Measurements from ENCODE around the gene CCKAR. TPM values are rescaled to one million over a fixed set of nuclear protein-coding genes. Genes with fewer than 3 reads are reported as not detected.

CCKAR gene
- total RNA-seq, 1 donor from 2014 or later: not detected

DNA sequence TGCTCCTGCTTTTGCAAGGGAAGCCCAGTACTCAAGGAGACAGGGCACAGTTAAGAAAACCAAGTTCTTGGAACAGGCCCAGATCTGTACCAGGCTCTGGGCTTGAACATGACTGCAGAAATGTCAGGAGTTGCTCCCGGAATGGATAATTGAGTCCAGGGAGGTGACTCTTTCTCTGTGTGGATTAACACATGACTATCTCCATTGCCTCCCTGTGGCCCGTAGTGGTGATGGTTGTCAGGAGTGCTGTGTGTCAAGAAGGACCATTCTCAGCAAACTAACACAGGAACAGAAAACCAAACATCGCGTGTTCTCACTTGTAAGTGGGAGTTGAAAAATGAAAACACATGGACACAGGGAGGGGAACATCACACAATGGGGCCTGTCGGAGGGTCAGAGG, 39.9 kb downstream of the CCKAR start:
- Mint-ChIP-seq H3K36me3 (ENCODE audit: low read depth) (no peaks in the 10 kb centered on the region), H3K27me3 (ENCODE audit: low read depth) (peaks cover 5% of the 10 kb centered on the region), H3K4me1 (ENCODE audit: low read depth) (no peaks in the 10 kb centered on the region), H3K27ac (no peak overlapping the region), H3K4me3 (ENCODE audit: low read depth) (no peak overlapping the region), H3K9me3 (no peaks in the 10 kb centered on the region)
- no peak for DNase-seq (ENCODE audit: low spot score)
- intact Hi-C loops (cut with micrococcal nuclease): loop anchor here (10.0 kb wide), 2 partner anchors 134 to 414 kb away; partner anchors contain the start of genes STIM2 and TBC1D19

GRCh38 chr4:26447378-26447777, 42.9 kb downstream of the CCKAR start:
- peaks cover 17% of the 10 kb centered on the region for H3K36me3 Mint-ChIP-seq (ENCODE audit: low read depth)
- no peaks in the 10 kb centered on the region for H3K4me1 Mint-ChIP-seq (ENCODE audit: low read depth)
- DNase-seq (ENCODE audit: low spot score): no peak
- intact Hi-C loops (cut with micrococcal nuclease): no loop called here
- H3K27ac Mint-ChIP-seq: no peak overlapping the region
- no peak overlapping the region for H3K4me3 Mint-ChIP-seq (ENCODE audit: low read depth)
- H3K9me3 Mint-ChIP-seq: peaks cover 7% of the 10 kb centered on the region
- H3K27me3 Mint-ChIP-seq (ENCODE audit: low read depth): peaks cover 5% of the 10 kb centered on the region

DNA sequence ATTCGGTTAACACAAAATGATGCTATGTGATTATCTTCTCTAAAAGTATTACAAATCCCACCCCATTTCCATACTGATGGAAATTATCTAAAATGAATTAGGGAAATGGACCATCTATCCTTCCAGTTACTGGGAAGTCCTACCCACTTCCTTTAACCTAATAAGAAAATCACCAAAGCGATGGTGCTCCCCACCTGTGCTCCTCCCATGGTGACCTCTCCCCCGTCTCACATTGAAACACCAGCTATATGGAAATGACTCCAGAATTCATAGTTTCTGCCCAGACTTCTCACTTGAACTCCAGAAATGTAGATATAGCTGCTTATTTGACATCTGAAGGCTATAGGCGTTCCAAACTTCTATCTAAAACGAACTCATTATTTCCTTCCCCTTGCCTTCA, 48.5 kb downstream of the CCKAR start:
- no peaks in the 10 kb centered on the region for H3K4me1 Mint-ChIP-seq (ENCODE audit: low read depth)
- peaks cover 7% of the 10 kb centered on the region for H3K9me3 Mint-ChIP-seq

GRCh38 chr4:26441102-26441501, 49.2 kb downstream of the CCKAR start:
- intact Hi-C loops (cut with micrococcal nuclease): no loop called here
- H3K4me3 Mint-ChIP-seq (ENCODE audit: low read depth): no peak overlapping the region
- no peak for DNase-seq (ENCODE audit: low spot score)
- peaks cover 7% of the 10 kb centered on the region for H3K9me3 Mint-ChIP-seq
- H3K36me3 Mint-ChIP-seq (ENCODE audit: low read depth): peaks cover 72% of the 10 kb centered on the region
- no peaks in the 10 kb centered on the region for H3K4me1 Mint-ChIP-seq (ENCODE audit: low read depth)
- H3K27ac Mint-ChIP-seq: no peak overlapping the region
- H3K27me3 Mint-ChIP-seq (ENCODE audit: low read depth): no peaks in the 10 kb centered on the region

More for the DNA sequence above, 48.5 kb downstream of the CCKAR start:
- intact Hi-C loops (cut with micrococcal nuclease): no loop called here
- Mint-ChIP-seq H3K4me3 (ENCODE audit: low read depth) (no peak overlapping the region), H3K27ac (no peak overlapping the region), H3K27me3 (ENCODE audit: low read depth) (no peaks in the 10 kb centered on the region), H3K36me3 (ENCODE audit: low read depth) (peaks cover 66% of the 10 kb centered on the region)
- no peak for DNase-seq (ENCODE audit: low spot score)

DNA sequence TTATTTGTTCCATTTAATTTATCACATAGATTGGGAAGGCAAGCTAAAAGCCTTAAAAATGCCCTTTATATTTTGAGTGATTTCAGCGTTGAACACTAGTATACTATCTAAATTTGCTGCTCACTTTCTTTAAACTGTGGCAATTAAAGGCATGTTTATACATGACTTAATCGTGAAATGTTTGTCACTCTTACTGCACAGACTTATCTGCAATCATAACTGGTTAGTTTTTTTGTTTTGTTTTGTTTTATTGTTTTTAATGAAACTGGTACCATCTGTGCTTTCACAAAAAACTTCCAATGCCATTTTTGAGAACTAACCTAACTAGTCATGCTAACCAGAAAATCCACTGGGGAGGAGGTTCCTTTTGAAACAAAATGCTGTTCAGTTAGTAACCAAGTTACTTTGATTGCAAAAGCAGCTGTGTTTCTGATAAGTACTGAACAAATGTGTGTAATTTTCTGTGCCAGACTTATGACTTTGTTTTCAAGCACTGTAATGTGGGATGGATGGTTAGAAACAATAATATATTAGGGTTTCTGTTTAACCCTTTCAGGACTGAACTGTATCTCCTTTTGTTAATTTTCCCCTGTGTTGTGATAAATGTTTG, 56.1 kb downstream of the CCKAR start:
- intact Hi-C loops (cut with micrococcal nuclease): no loop called here
- DNase-seq (ENCODE audit: low spot score): no peak
- H3K36me3 Mint-ChIP-seq (ENCODE audit: low read depth): peaks cover 94% of the 10 kb centered on the region
- peak overlapping the region; percentile 46 for H3K27ac Mint-ChIP-seq
- H3K4me3 Mint-ChIP-seq (ENCODE audit: low read depth): no peak overlapping the region
- no peaks in the 10 kb centered on the region for H3K9me3 Mint-ChIP-seq
- H3K4me1 Mint-ChIP-seq (ENCODE audit: low read depth): peaks cover 10% of the 10 kb centered on the region
- no peaks in the 10 kb centered on the region for H3K27me3 Mint-ChIP-seq (ENCODE audit: low read depth)

GRCh38 chr4:26433556-26433955, 56.7 kb downstream of the CCKAR start:
- peaks cover 93% of the 10 kb centered on the region for H3K36me3 Mint-ChIP-seq (ENCODE audit: low read depth)
- no peaks in the 10 kb centered on the region for H3K27me3 Mint-ChIP-seq (ENCODE audit: low read depth)
- intact Hi-C loops (cut with micrococcal nuclease): no loop called here
- no peak for DNase-seq (ENCODE audit: low spot score)
- peak overlapping the region; percentile 8 for H3K27ac Mint-ChIP-seq
- no peaks in the 10 kb centered on the region for H3K9me3 Mint-ChIP-seq
- peaks cover 10% of the 10 kb centered on the region for H3K4me1 Mint-ChIP-seq (ENCODE audit: low read depth)
- no peak overlapping the region for H3K4me3 Mint-ChIP-seq (ENCODE audit: low read depth)

- Mint-ChIP-seq H3K9me3 (no peaks in the 10 kb centered on the region), H3K27ac (no peak overlapping the region), H3K36me3 (ENCODE audit: low read depth) (peaks cover 92% of the 10 kb centered on the region), H3K27me3 (ENCODE audit: low read depth) (no peaks in the 10 kb centered on the region), H3K4me1 (ENCODE audit: low read depth) (peaks cover 18% of the 10 kb centered on the region), H3K4me3 (ENCODE audit: low read depth) (no peak overlapping the region)
- no peak for DNase-seq (ENCODE audit: low spot score)
- intact Hi-C loops (cut with micrococcal nuclease): no loop called here
These were observed 57.9 kb downstream of the CCKAR start for GRCh38 chr4:26432419-26432818.

GRCh38 chr4:26431461-26432180, 58.7 kb downstream of the CCKAR start:
- no peak overlapping the region for H3K4me3 Mint-ChIP-seq (ENCODE audit: low read depth)

More at GRCh38 chr4:26431461-26432180, 58.7 kb downstream of the CCKAR start:
- H3K9me3 Mint-ChIP-seq: no peaks in the 10 kb centered on the region
- no peak overlapping the region for H3K27ac Mint-ChIP-seq
- H3K27me3 Mint-ChIP-seq (ENCODE audit: low read depth): no peaks in the 10 kb centered on the region
- peaks cover 26% of the 10 kb centered on the region for H3K4me1 Mint-ChIP-seq (ENCODE audit: low read depth)
- intact Hi-C loops (cut with micrococcal nuclease): no loop called here
- peaks cover 92% of the 10 kb centered on the region for H3K36me3 Mint-ChIP-seq (ENCODE audit: low read depth)
- no peak for DNase-seq (ENCODE audit: low spot score)

Other genes with a start within 250 kb of the CCKAR start
- 527 and 540 TPM in 2 replicates for gene RBPJ, start 169.5 kb downstream of the CCKAR start, total RNA-seq
- 4.5 TPM in 2 replicates for gene TBC1D19, start 93.6 kb upstream of the CCKAR start, total RNA-seq

All from activated T-helper 2 cell treated with anti-CD3 and anti-CD28 coated beads, Interferon-gamma antibody, Interleukin-2, Interleukin-4, amounts not matched to agents 10 μg/mL and 5 μg/mL and 100 μg/mL, durations not matched to agents 14 hours and 24 hours and 36 hours (primary cell).